Activated gamma-delta T cell treated with Interleukin-2 at 50 U/mL for 16 hours (primary cell): ENCODE data around the gene HELT.
"Not testable (repeated sequence)": the region's sequence is repeated elsewhere in the genome, so short reads cannot be mapped to it uniquely, and the experiment has no call there.

ENCODE experiments used
- DNase-seq: peaks from one replicate; pipeline ENCODE4 v3.0.0-alpha.2; 2020

The HELT gene

DNA sequence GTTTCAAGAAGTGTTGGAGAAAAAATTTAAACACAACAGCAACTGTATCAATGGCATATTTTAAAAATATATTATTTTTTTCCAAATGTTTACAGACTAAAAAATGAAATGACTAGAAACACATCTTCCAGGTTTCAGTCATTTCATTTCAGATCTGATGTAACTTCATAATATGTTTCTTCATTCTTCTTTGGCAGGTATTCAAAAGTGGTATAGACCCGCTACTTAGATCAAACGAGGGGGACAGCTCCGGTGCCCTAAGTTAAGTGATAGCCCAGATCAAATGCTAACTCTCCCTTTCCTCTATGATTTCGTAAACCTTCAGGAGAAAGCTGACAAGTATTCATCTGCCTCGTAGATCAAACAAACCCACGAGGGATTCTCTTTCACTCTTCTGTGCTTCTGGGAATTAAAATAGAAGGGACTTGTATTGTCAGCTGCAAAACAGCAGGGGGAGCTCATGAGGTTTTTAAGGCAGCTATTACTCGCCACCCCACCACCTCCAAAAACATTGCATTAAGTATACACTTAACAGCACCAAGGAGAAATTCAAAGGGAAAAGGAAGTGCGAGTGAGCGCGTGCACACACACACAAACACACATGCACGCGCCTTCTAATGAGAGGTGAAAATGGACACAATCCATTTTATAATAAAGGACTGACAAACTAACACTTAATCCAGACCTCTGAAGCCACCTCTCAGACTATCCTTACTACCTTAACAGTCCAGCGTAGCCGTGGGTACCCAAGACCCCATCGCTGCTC lies 21.4 kb downstream of the HELT start:
- peak; percentile 41 for DNase-seq

- no peak for DNase-seq
Observed at GRCh38 chr4:185040523-185040922, 22.2 kb downstream of the HELT start.

DNA sequence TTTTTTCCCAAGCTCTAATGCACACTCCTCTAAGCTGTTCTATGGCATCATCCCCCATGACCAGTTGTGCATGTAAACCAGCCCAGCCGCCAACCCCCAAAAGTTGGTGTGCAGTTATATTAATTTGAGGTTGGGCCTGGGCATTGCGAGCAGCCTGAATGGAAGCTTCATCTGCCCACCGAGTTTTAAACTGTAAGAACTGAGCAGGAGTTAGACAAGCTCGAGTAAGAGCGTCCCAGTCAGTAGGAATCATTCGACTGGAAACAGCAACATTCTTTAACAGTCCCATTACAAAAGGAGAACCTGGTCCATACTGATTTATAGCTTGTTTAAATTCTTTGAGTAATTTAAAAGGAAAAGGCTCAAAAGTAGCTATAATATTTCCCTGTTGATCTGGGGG lies 32.0 kb downstream of the HELT start:
- DNase-seq, result not testable (repeated sequence)

GRCh38 chr4:185051283-185051682 lies 33.0 kb downstream of the HELT start:
- DNase-seq, result not testable (repeated sequence)

GRCh38 chr4:185053746-185054145 lies 35.5 kb downstream of the HELT start:
- no peak for DNase-seq

GRCh38 chr4:185054272-185054671 lies 36.0 kb downstream of the HELT start:
- DNase-seq, result no peak

DNA sequence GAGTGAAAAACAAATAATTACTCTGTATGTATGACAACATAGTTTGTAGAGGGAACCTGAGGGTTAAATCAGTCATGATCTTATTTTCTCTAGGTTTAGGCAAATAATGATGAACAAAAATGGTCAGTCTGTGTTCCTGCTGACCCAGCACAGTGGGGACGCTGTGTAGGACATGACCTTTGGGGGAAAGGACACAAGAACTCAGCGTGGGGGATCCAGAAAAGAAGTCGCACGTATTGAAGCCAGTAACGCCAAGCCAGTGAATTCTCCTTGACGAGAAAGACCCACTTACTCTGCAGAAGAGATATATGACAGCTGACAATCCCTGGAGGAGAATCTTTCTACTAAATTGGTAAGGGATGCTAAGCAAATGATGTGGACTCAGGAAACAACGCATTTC lies 36.6 kb downstream of the HELT start:
- DNase-seq, result no peak

DNA sequence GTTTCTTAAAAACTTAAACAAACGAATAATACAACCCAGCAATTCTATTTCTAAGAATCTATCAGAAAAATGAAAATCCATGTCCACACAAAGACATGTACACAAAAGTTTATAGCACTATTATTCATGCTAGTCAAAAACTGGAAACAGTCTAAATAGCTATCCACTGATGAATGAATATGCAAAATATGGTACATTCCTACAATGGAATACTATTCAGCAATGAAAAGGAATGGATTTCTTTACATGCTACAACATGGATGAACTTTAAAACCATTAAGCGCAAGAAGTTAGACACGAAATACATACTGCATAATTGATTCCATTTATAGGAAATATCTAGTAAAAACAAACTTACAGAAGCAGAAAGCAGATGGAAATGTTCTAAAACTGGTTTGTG lies 43.3 kb downstream of the HELT start:
- DNase-seq, result no peak

DNA sequence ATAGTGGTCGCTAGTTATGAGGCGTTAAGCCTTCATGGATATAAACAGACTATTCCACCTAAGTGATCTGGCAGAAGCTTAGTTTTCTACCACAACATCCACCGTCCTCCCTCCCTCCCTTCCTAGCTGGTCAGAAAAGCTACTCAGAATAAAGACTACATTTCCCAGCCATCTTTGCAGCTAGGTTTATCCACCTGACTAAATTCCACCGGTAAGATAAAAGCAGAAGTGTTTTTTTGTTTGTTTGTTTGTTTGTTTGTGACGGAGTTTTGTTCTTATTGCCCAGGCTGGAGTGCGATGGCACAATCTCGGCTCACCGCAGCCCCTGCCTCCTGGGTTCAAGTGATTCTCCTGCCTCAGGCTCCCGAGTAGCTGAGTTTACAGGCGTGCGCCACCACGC lies 44.3 kb downstream of the HELT start:
- no peak for DNase-seq

- no peak for DNase-seq
Observed at GRCh38 chr4:185066179-185066578, 47.9 kb downstream of the HELT start.

GRCh38 chr4:185068837-185069236 lies 50.5 kb downstream of the HELT start:
- no peak for DNase-seq
